Right lobe of liver (tissue), 6 donors: ENCODE measurements around the gene HS1BP3. TPM values are rescaled to one million over a fixed set of nuclear protein-coding genes. Genes with fewer than 3 reads are reported as not detected.

ENCODE experiments used
- ATAC-seq, 4 donors: fragments of 200-7000 bp; cut with Tn5 transposase; one replicate each; pipeline ENCODE4 v1.9.1; 2020; ENCODE audit warnings: mild to moderate bottlenecking in 4 of 4, moderate library complexity in 4 of 4
- DNase-seq, 3 donors: peaks; one replicate each; pipeline ENCODE4 v3.0.0-alpha.2; 2020
- H3K27ac ChIP-seq, 3 donors: fragments of 200-600 bp; one replicate each; pipeline ENCODE4 v1.8.0; 2022
- H3K27me3 ChIP-seq, 2 donors: fragments of 200-600 bp; one replicate each; pipeline ENCODE4 v1.8.0; 2022
- H3K36me3 ChIP-seq, 4 donors: fragments of 200-600 bp; sonication (generic) in 1 of 4; one replicate each; pipeline versions ENCODE4 v1.5.1 to v1.8.0; 2017 to 2022; ENCODE audit warnings: control low read depth in 1 of 4
- H3K4me1 ChIP-seq, 4 donors: fragments of 200-600 bp; sonication (generic) in 1 of 4; one replicate each; pipeline versions ENCODE4 v1.5.1 to v1.8.0; 2017 to 2022; ENCODE audit warnings: control low read depth in 1 of 4
- H3K4me3 ChIP-seq, 3 donors: fragments of 200-600 bp; one replicate each; pipeline ENCODE4 v1.8.0; 2022
- H3K9me3 ChIP-seq, 4 donors: fragments of 200-600 bp; sonication (generic) in 1 of 4; one replicate each; pipeline versions ENCODE4 v1.5.1 to v1.8.0; 2017 to 2022; ENCODE audit warnings: control low read depth in 1 of 4
- CTCF ChIP-seq, 4 donors: fragments of 200-600 bp in 3 of 4; fragments of 450-650 bp in 1 of 4; IDR thresholded peaks; one replicate each; pipeline versions ENCODE4 v1.5.1 to v1.8.0; 2016 to 2022; ENCODE audit warnings: antibody characterized with exemption in 4 of 4, mild to moderate bottlenecking in 2 of 4
- POLR2A ChIP-seq: fragments of 450-650 bp; IDR thresholded peaks from one replicate; pipeline ENCODE4 v1.6.1; 2017; ENCODE audit warnings: antibody characterized with exemption, mild to moderate bottlenecking
- WGBS: methylation state at CpG from one replicate; pipeline ENCODE4 v1.1.6; 2018; ENCODE audit warnings: low coverage, low lambda C conversion rate; ENCODE audit not compliant: insufficient coverage; ENCODE audit errors: missing lambda C conversion rate; 5-methylcytosine and 5-hydroxymethylcytosine counted together
- intact Hi-C, 2 donors: fragments of 100-400 bp; cut with DNase I; formaldehyde crosslinking; loops; one replicate each; pipeline versions ENCODE4 v1.11.2 to v1.14.1; 2022
- total RNA-seq, 6 experiments: library from RNA; depleted of rRNA in 2 of 6; stranded (reverse); fragments of >200 nt in 2 of 6; fragmentation: NEBNext Ultra II Directional in 3 of 6; extraction: Animal tissue kit (Norgen Biotek cat#: 25700) in 3 of 6; gene quantifications; one replicate each; pipeline versions ENCODE4 v1.1.0 to v1.2.4, GENCODE V29; 2016 to 2023
- donor health status: DM: no; HTN: yes; CAD: no.
- donor health status: DM: no; HTN: no; CAD: no.
- donor health status: DM: no; HTN: no; CAD: no.
- donor health status: DM: no; HTN: yes; CAD: no.
- donor health status: DM: no; HTN: yes; CAD: no.

Gene HS1BP3
- total RNA-seq, 6 experiments from 2014 or later = 17.5 to 34.7 (median 20.2) TPM

- no peak for ATAC-seq
- Histone ChIP-seq H3K9me3 (no peaks in the 10 kb centered on the region), H3K27me3 (no peaks in the 10 kb centered on the region), H3K27ac (no peak overlapping the region), H3K4me3 (no peak overlapping the region), H3K36me3 (peaks cover 0 to 1% (median 0%) of the 10 kb centered on the region in 4 donors), H3K4me1 (peaks cover 0 to 28% (median 12%) of the 10 kb centered on the region in 4 donors)
- 37% methylated on average over 4 of the region's 18 CpGs for WGBS
- TF ChIP-seq CTCF (IDR thresholded peaks at IDR 0.05) (no peak), POLR2A (no peak)
- peak in 1 of 3 donors; percentile 43 for DNase-seq
- intact Hi-C loops = no loop called here
Measured at GRCh38 chr2:20672201-20672951, 21.5 kb upstream of the HS1BP3 start.

GRCh38 chr2:20671736-20672080 lies 20.8 kb upstream of the HS1BP3 start:
- WGBS = 63% methylated on average over 8 of the region's 13 CpGs
- Histone ChIP-seq H3K4me1 (peaks cover 0 to 21% (median 9%) of the 10 kb centered on the region in 4 donors), H3K36me3 (peaks cover 0 to 1% (median 0%) of the 10 kb centered on the region in 4 donors), H3K9me3 (no peaks in the 10 kb centered on the region), H3K4me3 (no peak overlapping the region), H3K27ac (no peak overlapping the region), H3K27me3 (no peaks in the 10 kb centered on the region)
- intact Hi-C loops = no loop called here
- ATAC-seq = no peak
- TF ChIP-seq CTCF (IDR thresholded peaks at IDR 0.05) (no peak), POLR2A (no peak)
- DNase-seq = no peak

DNA sequence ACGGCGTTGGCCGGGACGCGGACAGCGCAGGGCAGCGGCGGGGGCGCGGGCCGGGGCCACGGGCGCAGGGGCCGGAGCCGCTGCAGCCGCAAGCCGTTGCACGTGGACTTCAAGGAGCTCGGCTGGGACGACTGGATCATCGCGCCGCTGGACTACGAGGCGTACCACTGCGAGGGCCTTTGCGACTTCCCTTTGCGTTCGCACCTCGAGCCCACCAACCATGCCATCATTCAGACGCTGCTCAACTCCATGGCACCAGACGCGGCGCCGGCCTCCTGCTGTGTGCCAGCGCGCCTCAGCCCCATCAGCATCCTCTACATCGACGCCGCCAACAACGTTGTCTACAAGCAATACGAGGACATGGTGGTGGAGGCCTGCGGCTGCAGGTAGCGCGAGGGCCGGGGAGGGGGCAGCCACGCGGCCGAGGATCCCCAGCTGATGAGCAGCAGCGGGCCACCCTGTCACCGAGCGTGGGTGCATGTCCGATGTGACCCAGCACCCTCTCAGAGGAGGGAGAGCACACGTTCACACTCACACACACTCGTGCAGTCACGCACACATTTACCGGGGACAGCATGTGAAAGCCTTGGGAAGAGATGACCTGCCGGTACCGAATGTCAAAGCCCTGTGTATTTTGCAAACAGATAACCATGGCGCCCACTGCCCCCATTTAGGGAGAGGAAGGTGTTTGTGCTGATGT lies 20.3 kb upstream of the HS1BP3 start:
- Histone ChIP-seq H3K36me3 (peaks cover 0 to 1% (median 0%) of the 10 kb centered on the region in 4 donors), H3K4me1 (peaks cover 0 to 18% (median 8%) of the 10 kb centered on the region in 4 donors), H3K27me3 (no peaks in the 10 kb centered on the region), H3K27ac (no peak overlapping the region), H3K4me3 (no peak overlapping the region), H3K9me3 (no peaks in the 10 kb centered on the region)
- intact Hi-C loops = no loop called here
- 60% methylated on average over 2 of the region's 60 CpGs for WGBS
- DNase-seq (peak in 1 of 3 donors; percentile 37), ATAC-seq (no peak)
- TF ChIP-seq POLR2A (no peak), CTCF (IDR thresholded peaks at IDR 0.05) (no peak)

DNA sequence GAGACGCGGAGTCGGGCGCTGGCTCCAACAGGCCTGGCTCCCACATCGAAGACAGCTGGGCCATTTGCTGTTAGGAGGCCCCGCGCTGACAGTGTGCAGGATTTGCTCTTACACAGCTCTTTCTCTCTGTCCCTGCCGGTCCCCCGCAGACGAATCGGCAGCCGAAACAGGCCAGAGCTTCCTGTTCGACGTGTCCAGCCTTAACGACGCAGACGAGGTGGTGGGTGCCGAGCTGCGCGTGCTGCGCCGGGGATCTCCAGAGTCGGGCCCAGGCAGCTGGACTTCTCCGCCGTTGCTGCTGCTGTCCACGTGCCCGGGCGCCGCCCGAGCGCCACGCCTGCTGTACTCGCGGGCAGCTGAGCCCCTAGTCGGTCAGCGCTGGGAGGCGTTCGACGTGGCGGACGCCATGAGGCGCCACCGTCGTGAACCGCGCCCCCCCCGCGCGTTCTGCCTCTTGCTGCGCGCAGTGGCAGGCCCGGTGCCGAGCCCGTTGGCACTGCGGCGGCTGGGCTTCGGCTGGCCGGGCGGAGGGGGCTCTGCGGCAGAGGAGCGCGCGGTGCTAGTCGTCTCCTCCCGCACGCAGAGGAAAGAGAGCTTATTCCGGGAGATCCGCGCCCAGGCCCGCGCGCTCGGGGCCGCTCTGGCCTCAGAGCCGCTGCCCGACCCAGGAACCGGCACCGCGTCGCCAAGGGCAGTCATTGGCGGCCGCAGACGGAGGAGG lies 19.6 kb upstream of the HS1BP3 start:
- ATAC-seq = no peak
- H3K36me3 ChIP-seq = peaks cover 0 to 1% (median 0%) of the 10 kb centered on the region in 4 donors
- intact Hi-C loops = no loop called here
- H3K4me1 ChIP-seq = peaks cover 0 to 15% (median 6%) of the 10 kb centered on the region in 4 donors
- no peak overlapping the region for H3K27ac ChIP-seq
- no peaks in the 10 kb centered on the region for H3K27me3 ChIP-seq
- WGBS = 77% methylated on average over 11 of the region's 83 CpGs
- peak in 1 of 3 donors; percentile 38 for DNase-seq
- H3K4me3 ChIP-seq = no peak overlapping the region
- no peaks in the 10 kb centered on the region for H3K9me3 ChIP-seq
- TF ChIP-seq POLR2A = no peak
- TF ChIP-seq CTCF (IDR thresholded peaks at IDR 0.05) = no peak
